Measurements from ENCODE around the gene DNMT1.
"Not testable (repeated sequence)": the region's sequence is repeated elsewhere in the genome, so short reads cannot be mapped to it uniquely, and the experiment has no call there.

DNMT1 gene

GRCh38 chr19:10220695-10221094 is 25.9 kb upstream of the DNMT1 start:
- no peak for DNase-seq

- peak; percentile 82 for DNase-seq
These were observed 24.9 kb upstream of the DNMT1 start for GRCh38 chr19:10219678-10220077.

GRCh38 chr19:10217085-10217484 is 22.3 kb upstream of the DNMT1 start:
- DNase-seq = no peak

- peak; percentile 73 for DNase-seq
These were observed 20.0 kb upstream of the DNMT1 start for GRCh38 chr19:10214784-10215183.

GRCh38 chr19:10211691-10212090 is 16.9 kb upstream of the DNMT1 start:
- DNase-seq = no peak

GRCh38 chr19:10211061-10211460 is 16.3 kb upstream of the DNMT1 start:
- no peak for DNase-seq

GRCh38 chr19:10209315-10209714 is 14.6 kb upstream of the DNMT1 start:
- peak; percentile 43 for DNase-seq

- no peak for DNase-seq
These were observed 12.3 kb upstream of the DNMT1 start for GRCh38 chr19:10207026-10207425.

- no peak for DNase-seq
These were observed 11.6 kb upstream of the DNMT1 start for GRCh38 chr19:10206226-10206885.

- no peak for DNase-seq
These were observed 10.9 kb upstream of the DNMT1 start for GRCh38 chr19:10205636-10206035.

GRCh38 chr19:10203686-10204085 is 8.9 kb upstream of the DNMT1 start:
- DNase-seq = no peak

- no peak for DNase-seq
These were observed 6.4 kb upstream of the DNMT1 start for GRCh38 chr19:10201176-10201575.

GRCh38 chr19:10200101-10200500 is 5.3 kb upstream of the DNMT1 start:
- DNase-seq = not testable (repeated sequence)

- not testable (repeated sequence) for DNase-seq
These were observed 4.3 kb upstream of the DNMT1 start for GRCh38 chr19:10198889-10199644.

- DNase-seq = no peak
These were observed 406 bp upstream of the DNMT1 start for GRCh38 chr19:10195199-10195519.

GRCh38 chr19:10193790-10194499 is 808 bp downstream of the DNMT1 start:
- peak; percentile 55 for DNase-seq

GRCh38 chr19:10192922-10193321 is 1.8 kb downstream of the DNMT1 start:
- DNase-seq = no peak

GRCh38 chr19:10191347-10191746 is 3.4 kb downstream of the DNMT1 start:
- DNase-seq = peak; percentile 76

GRCh38 chr19:10190026-10190425 is 4.7 kb downstream of the DNMT1 start:
- no peak for DNase-seq

GRCh38 chr19:10189616-10190015 is 5.1 kb downstream of the DNMT1 start:
- no peak for DNase-seq

GRCh38 chr19:10187315-10187714 is 7.4 kb downstream of the DNMT1 start:
- DNase-seq = no peak

GRCh38 chr19:10184636-10185035 is 10.1 kb downstream of the DNMT1 start:
- DNase-seq = no peak

- DNase-seq = no peak
These were observed 10.8 kb downstream of the DNMT1 start for GRCh38 chr19:10183926-10184325.

GRCh38 chr19:10182847-10183246 is 11.9 kb downstream of the DNMT1 start:
- DNase-seq = no peak

Data from fibroblast of skin of right quadriceps (primary cell).